Activated T-helper 1 cell treated with Interleukin-2 at 50 U/mL for 16 hours (primary cell): ENCODE results near the gene MYL6.

Experiments
- DNase-seq: peaks from one replicate; pipeline ENCODE4 v3.0.0-alpha.2; 2020; ENCODE audit warnings: low read depth

Gene MYL6

DNA sequence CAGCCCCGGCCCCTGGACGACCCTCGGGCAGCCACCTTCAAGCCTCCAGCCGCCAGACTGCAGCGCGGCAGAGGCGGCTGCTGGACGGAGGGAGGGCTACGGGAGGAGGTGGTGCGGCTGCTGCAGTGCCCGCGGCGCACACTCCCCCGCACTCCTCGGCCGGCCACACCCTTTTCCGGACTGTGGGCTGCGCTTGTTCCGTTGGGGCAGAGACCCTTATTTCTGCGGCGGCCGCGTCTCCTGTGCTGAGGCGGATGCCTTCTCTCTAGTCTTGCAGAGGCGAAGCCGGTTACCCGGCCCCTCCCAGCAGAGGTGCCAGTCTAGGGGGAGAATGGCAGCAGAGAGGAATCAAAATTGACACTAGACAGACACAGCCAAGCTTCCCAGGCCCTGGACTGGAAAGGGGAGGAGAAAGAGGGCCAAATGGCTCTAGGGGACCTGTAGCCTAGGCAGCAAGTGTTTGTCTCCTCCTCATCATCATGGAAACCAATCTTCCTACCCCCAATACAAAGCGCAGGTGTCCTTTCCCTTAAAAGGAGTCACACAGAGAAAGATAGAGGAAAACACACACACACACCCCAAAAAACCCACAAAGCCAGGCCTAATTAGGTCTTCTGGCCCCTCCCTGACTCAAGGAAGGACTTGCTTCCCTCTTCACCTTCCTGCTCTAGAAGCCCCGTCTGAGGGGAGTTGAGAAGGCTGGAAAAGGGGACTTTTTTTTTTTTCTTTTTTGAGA, 28.8 kb upstream of the MYL6 start:
- peak; percentile 69 for DNase-seq

DNA sequence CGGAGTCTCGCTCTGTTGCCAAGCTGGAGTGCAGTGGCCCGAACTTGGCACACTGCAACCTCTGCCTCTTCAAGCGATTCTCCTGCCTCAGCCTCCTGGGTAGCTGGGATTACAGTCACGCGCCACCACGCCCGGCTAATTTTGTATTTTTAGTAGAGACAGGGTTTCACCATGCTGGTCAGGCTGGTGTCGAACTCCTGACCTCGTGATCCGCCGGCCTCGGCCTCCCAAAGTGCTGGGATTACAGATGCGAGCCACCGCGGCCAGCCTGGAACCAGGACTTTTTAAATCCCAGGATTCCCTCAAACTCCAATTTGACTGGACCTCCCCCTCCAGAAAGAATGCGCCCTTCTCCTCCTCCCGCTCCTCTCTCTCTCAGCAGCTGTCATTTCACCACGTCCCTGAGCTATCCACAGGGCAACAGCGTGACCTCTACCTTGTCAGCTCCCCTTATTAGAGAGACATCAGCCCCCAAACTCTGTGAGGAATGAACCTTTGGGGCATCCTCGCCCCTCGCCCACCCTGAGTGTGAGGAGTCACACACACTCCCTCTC, 28.1 kb upstream of the MYL6 start:
- no peak for DNase-seq

DNA sequence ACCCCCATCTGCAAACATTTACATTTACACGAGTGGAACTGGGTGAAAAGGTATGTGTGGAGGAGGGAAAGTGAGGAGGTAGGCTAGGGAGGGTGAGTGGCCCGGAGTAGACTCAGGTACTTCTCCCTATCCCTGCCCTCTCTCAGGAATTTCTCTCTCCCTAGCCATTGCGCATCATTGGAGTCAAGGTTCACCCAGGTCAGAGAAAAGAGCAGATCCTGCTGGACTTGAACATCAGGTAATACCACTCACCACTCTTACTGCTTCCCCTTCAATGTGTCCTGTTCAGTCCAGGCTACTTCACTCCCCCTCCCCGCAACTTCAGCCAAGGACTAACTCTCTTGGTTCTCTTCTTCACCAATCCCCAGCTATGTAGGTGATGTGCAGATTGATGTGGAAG, 27.3 kb upstream of the MYL6 start:
- no peak for DNase-seq

DNA sequence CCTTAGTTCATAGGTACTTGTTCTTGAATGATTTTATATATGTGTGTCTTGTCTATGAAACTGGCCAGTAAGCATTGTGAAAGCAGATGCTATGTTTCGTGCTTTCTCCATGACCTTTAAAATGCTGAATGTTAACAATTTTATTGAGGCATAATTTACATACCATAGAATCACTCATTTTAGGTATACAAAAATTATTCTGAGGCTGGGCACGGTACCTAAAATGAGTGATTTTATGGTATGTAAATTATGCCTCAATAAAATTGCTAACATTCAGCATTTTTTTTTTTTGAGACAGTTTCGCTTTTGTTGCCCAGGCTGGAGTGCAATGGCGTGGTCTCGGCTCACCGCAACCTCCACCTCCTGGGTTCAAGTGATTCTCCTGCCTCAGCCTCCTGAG, 23.3 kb upstream of the MYL6 start:
- DNase-seq: no peak

DNA sequence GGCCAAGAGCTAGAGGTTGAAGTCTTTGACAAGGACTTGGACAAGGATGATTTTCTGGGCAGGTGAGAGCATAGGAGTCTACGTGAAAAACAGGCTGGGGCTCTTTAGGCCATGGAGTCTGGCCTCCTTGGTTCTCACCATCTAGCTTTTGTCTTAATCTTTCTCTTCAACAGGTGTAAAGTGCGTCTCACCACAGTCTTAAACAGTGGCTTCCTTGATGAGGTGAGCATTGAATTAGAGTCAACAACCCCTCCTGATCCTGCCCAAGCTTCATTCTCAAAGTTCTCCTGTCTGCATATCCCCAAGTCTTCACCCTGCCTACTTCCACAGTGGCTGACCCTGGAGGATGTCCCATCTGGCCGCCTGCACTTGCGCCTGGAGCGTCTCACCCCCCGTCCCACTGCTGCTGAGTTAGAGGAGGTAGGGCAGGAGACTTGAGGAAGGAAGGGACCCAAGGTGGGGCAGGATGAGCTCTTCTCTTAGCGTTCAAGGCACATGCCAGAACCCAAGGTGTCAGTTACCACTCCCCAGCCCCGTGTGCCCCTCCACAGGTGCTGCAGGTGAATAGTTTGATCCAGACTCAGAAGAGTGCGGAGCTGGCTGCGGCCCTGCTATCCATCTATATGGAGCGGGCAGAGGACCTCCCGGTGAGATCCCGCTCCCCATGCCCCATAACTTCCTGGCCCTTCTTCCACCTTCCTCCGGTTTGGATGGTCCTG, 20.1 kb upstream of the MYL6 start:
- no peak for DNase-seq

DNA sequence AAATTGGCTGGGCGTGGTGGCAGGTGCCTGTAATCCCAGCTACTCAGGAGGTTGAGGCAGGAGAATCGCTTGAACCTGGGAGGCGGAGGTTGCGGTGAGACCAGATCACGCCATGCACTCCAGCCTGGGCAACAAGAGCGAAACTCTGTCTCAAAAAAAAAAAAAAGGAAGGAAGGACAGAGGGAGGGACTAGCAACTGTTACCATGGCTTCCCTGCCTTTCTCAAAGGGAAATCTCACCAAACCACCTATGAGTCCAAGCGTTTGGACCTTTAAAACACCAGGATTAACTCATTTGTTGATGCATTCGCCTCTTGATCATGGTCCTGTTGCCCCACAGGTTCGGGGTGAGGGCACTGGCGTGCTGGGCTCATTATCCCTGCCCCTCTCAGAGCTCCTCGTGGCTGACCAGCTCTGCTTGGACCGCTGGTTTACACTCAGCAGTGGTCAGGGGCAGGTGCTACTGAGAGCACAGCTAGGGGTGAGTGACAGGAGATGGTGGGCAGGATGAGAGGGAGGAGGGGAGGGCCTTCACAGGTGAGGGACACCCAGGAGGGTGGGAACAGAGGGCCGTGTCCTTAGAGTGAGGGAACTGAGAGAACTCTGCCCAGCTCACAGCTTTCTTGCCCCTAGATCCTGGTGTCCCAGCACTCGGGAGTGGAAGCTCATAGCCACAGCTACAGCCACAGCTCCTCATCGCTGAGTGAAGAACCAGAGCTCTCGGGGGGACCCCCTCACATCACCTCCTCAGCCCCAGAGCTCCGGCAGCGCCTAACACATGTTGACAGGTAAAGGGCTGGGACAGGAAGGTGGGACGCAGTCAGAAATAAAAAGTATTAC, 16.0 kb upstream of the MYL6 start:
- no peak for DNase-seq

DNA sequence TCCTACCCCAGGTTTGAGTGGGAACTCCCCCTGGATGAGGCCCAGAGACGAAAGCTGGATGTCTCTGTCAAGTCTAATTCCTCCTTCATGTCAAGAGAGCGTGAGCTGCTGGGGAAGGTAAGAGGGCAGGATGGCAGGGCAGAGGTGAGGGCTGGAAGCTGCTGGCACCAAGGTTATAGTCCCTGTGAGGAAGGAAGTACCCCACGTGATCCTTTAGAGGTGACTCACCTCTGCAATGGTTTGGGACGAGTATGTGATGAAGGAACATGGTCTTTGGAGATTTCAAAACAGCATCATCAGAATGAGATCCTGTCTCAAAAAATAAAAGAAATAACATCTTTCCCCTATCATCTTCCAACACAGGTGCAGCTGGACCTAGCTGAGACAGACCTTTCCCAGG, 14.9 kb upstream of the MYL6 start:
- no peak for DNase-seq

DNA sequence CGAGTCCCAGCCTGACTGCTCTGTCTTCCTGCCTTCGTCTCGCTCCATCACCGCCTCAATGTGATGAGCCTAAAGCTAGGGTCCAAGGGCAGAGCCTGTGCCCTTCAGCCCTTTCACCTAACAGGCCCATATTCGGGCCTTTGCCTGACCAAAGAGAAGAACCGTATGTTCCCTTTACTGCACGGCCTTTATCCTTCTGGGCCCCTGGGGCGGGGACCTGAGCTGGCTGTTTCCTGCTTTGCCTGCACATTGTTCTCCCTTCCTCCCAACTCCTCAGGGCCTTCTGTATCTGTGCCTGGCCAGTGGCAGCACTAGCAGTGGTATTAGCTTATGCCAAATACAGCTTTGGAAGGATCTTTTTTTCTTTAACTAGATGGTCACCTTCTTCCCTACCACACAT, 14.3 kb upstream of the MYL6 start:
- DNase-seq: no peak

DNA sequence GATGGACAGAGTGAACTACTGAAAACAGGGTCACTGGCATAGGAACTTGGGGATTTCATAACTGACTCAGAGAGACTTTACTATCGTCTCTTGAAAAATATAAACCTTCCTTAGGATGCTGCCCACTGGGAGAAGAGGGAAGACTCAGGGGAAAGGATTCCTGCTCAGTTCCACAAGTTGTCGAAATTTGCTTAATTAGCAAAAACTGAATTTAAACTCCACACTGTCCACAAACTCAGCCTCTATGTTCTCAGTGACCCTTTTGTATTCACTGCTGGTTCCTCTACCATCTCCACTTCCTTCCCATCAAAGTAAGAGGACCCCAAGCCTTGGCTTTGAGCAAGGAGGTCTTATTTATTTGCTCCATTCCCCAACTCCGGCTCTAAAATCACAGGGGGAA, 12.9 kb upstream of the MYL6 start:
- DNase-seq: no peak

DNA sequence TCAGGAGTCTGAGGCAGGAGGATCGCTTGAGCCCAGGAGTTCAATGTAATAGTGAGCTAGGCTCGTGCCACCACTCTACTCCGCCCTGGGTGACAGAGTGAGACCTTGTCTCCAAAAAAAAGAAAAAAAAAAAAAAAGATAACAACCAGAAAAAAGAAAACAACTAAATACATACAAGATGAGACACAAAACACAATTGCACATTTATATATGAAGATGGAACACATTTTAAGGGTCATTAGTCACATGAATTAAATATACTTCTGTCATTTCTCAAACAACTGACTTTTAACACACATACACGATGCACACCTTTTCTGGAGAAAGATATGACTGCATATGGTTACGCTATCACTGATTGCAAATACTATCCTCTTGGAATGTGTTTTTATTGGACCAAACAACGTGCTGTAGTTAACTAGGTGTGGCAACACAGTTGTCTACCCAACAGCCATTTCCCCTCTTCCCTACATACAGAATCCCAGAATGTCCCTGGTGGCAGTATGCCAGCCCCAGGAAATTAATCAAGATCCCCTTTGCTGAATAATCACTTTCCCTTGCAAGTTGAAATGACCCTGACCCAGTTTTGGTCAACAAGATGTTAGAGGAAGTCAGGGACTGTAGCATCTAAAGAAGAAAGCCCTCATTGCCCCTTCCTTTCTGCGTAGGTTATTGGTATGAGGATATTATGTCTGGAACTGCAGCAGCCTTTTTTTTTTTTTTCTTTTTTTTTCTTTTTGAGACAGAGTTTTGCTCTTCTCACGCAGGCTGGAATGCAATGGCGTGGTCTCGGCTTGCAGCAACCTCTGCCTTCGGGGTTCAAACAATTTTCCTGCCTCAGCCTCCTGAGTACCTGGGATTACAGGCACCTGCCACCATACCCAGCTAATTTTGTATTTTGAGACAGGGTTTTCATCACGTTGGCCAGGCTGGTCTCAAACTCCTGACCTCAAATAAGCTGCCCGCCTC, 11.4 kb upstream of the MYL6 start:
- DNase-seq: no peak

DNA sequence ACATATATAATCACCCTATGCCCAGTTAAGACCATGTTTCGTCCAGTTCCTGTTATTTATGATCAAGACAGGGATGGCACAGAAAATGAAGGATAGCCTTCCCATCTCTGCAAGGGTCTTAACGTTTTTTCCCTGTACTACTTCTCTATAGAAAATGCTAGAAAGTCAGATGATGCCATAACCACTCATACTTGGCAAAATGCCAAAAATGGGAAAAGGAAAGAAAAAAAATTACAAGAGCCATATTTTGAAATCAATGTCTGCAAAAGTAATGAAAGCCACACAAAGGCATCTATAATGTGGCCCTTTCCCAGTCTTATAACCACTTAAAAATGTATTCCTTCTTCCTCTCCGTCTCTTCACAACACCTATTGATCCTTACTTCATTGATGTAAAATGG, 7.6 kb upstream of the MYL6 start:
- no peak for DNase-seq

DNA sequence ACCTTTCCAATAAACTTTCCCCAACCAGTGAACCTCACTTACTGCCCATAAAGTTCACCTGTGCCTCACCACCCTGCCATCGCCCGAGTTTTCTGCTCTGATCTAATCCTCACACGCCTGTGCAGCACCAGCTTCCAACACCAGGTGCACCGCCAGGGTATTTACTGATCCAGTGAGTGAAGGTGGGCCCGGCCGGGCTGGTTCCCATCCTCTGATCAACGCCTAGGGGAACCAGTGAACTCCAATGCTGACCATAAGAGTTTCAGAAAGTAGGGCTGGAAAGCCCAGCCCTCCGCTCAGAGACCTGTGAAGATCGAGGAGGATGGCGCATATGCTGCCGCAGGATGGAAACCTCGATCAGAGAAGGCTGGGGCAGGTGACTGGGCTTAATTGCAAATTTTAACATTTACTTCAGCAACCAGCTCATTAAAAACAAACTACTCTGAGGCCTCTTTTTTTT, 6.5 kb upstream of the MYL6 start:
- DNase-seq: peak; percentile 45

DNA sequence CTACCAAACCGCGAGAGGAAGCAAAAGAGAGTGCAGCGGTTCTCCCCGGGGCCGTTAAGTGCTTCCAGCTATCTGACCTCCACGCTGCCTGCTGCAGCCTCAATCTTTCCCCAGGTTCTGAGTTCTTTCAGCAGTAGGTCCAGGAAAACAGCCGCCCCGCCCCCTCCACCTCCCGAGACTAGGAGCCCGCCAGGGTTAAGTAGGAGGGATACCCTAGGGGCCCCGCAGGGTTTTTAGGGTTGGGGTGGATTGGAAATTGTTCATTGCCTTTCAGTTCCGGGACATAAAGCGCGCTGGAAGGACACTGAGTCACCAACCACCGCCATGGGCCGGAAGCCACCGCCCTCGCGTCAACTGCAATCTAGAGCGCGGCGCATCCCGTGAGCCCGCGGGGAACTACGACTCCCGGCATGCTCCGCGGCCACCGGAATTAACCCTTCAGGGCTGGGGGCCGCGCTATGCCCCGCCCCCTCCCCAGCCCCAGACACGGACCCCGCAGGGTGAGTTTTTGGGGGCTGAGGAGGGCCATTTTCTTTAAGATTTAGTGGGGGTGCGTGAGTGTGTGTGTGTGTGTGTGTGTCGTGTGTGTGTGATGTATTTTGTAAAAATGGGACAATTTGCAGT, 5.9 kb upstream of the MYL6 start, which contains the start of gene MYL6B:
TSS of gene MYL6B (plus strand) at position 456 of the 624 bp plus-strand sequence. CDS start 1,332 bp downstream, outside the sequence.
- peak; percentile 86 for DNase-seq

DNA sequence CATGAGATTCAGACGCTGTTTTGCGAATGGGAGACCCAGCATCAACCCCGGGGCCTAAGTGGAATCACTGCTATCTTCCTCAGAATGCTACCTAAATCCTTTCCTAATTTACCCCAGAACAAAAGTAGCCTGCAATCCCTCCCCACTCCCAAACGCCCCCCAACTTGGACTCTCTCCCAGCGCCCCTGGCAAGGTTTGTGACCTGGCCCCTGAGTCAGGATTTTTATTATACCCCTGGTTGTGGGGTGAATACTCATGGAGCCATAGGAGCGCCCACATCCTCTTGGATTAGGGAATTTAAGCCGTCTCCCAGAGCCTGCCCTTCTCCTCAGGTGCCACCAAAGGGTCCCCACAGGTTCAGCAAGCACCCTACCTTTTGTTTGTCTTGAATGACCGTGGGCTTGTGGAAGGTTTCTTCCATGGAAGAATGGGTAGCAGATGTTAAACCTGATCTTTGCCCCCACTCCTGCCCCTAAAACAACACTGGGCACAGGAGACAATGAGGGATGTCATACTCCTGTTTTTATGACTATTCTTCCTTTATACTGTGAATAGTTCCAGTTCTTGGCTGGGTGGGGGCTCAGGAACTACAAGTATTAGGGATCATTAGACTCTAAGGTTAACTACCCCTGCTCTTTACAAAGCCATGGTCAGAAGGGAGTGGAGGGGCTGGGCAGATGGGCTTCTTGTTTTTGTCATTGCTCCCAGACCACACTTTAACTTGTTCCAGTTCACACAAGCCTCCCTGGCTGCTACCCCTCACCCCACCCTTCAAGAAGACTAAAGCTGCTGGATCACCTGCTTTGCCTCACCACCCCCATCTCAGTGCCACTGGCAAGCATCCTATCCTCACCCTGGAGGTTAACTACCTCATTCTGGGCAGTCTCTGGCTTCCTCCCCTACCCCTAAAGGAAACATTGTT, 5.1 kb upstream of the MYL6 start:
- no peak for DNase-seq

DNA sequence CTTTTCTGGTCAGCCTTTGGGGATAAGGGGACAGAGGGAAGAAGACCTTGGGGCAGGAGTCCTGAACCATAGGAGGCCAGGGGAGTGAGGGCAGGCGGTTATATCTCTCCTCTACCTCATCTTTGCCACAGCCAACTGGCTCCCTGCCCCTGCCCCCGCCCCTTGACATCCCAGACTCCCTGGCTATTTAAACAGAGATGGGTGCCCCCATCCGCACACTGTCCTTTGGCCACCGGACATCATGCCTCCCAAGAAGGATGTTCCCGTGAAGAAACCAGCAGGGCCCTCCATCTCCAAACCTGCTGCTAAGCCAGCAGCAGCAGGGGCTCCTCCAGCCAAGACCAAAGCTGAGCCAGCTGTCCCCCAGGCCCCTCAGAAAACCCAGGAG, 4.5 kb upstream of the MYL6 start:
- DNase-seq: no peak

DNA sequence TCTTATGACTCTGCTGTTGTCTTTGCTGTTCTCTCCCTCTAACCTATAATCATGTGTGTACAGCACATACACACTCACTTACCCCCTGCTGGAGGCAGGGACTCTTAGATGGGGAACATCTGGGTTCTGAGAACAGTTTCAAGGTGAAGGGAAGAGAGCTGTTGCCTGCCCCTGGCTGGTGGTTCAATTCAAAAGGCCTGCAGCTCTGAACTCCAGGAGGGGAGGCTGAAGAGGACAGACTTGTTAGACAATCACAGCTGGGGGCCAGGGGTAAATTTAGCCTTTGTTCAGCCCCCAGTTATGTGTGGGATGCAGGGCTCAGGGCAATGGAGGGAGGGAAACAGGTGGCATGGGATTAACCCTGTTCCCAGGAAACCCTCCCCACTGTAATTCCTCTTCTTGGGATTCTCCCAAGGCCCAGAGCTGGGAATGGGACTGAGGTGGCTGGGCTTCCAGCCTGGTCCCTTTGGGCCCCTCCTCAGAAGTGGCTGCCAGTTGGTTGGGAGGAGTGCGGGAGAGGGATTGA, 3.9 kb upstream of the MYL6 start:
- no peak for DNase-seq

DNA sequence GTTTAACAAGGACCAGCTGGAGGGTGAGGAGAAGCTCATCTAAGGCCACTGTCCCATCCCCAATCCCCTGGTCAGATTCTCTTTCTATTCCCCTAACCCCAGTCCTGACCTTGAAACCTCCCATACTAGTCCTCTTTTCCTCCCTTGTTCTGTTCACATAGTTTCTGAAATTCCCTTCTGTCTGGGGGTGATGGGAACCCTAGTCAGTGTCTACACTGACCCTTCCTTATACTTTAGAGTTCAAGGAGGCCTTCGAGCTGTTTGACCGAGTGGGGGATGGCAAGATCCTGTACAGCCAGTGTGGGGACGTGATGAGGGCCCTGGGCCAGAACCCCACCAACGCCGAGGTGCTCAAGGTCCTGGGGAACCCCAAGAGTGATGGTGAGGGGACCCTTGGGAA, 3.3 kb upstream of the MYL6 start:
- DNase-seq: no peak

DNA sequence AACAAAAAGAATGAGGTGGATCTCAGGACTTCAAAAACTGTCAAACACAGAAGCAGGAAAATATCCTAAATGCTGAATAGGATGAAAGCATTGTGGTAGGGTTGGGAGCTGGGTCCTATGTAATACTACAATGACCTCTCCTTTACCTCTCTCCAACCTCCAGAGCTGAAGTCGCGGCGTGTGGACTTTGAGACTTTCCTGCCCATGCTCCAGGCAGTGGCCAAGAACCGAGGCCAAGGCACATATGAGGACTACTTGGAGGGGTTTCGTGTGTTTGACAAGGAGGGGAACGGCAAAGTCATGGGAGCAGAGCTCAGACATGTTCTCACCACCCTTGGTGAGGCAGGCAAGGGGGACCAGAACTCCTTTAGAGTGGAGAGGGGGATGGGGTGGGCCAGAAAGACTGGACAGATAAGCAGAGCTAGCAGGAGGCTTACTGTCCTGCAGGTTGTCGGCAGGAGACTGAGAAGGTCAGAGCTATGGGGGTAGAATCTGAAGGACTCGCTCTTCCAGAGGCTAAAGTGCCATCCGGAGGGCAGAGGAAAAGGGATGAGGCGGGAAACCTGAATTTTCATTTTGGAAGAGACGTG, 2.8 kb upstream of the MYL6 start:
- DNase-seq: no peak
